Stimulated activated CD4-positive, alpha-beta T cell treated with anti-CD3 and anti-CD28 coated beads, Interleukin-2, amount 100 ng/mL, for 4 hours (primary cell): ENCODE data around the gene POU2AF3.
"Not testable (repeated sequence)": the region's sequence is repeated elsewhere in the genome, so short reads cannot be mapped to it uniquely, and the experiment has no call there.

ENCODE experiments used
- DNase-seq: peaks from one replicate; pipeline ENCODE4 v3.0.0-alpha.2; 2020; ENCODE audit warnings: low read depth

Gene POU2AF3

GRCh38 chr11:111301004-111301841 lies 2.9 kb downstream of the POU2AF3 start:
- DNase-seq = no peak

GRCh38 chr11:111301842-111302118 lies 3.4 kb downstream of the POU2AF3 start:
- no peak for DNase-seq

- no peak for DNase-seq
These were observed 4.0 kb downstream of the POU2AF3 start for GRCh38 chr11:111302298-111302697.

GRCh38 chr11:111303461-111303860 lies 5.1 kb downstream of the POU2AF3 start:
- no peak for DNase-seq

- no peak for DNase-seq
These were observed 6.9 kb downstream of the POU2AF3 start for GRCh38 chr11:111305162-111305802.

GRCh38 chr11:111305876-111306275 lies 7.5 kb downstream of the POU2AF3 start:
- no peak for DNase-seq

GRCh38 chr11:111306321-111306720 lies 8.0 kb downstream of the POU2AF3 start:
- DNase-seq = no peak

- DNase-seq = no peak
These were observed 9.2 kb downstream of the POU2AF3 start for GRCh38 chr11:111307472-111308108.

- DNase-seq = no peak
These were observed 9.8 kb downstream of the POU2AF3 start for GRCh38 chr11:111308140-111308539.

GRCh38 chr11:111309215-111309915 lies 11.0 kb downstream of the POU2AF3 start:
- no peak for DNase-seq

GRCh38 chr11:111310088-111310487 lies 11.7 kb downstream of the POU2AF3 start:
- DNase-seq = no peak

GRCh38 chr11:111310723-111311122 lies 12.4 kb downstream of the POU2AF3 start:
- DNase-seq = no peak

- no peak for DNase-seq
These were observed 13.7 kb downstream of the POU2AF3 start for GRCh38 chr11:111312076-111312475.

GRCh38 chr11:111319296-111319695 lies 20.9 kb downstream of the POU2AF3 start:
- DNase-seq = no peak

GRCh38 chr11:111320199-111320598 lies 21.9 kb downstream of the POU2AF3 start:
- not testable (repeated sequence) for DNase-seq

GRCh38 chr11:111320728-111321568 lies 22.6 kb downstream of the POU2AF3 start:
- DNase-seq = no peak

- DNase-seq = no peak
These were observed 24.2 kb downstream of the POU2AF3 start for GRCh38 chr11:111322534-111322933.

- no peak for DNase-seq
These were observed 26.0 kb downstream of the POU2AF3 start for GRCh38 chr11:111324277-111324720.

GRCh38 chr11:111325259-111325658 lies 26.9 kb downstream of the POU2AF3 start:
- no peak for DNase-seq

- no peak for DNase-seq
These were observed 28.5 kb downstream of the POU2AF3 start for GRCh38 chr11:111326824-111327223.

- DNase-seq = no peak
These were observed 29.7 kb downstream of the POU2AF3 start for GRCh38 chr11:111327908-111328624.
